HG03066 (cell line): ENCODE data around the gene SLC24A4.

ENCODE experiments used
- ATAC-seq: cut with Tn5 transposase; IDR thresholded peaks from one replicate; pipeline ENCODE4 v1.9.1; 2021; ENCODE audit warnings: low read depth; ENCODE audit not compliant: unreplicated experiment

The SLC24A4 gene

DNA sequence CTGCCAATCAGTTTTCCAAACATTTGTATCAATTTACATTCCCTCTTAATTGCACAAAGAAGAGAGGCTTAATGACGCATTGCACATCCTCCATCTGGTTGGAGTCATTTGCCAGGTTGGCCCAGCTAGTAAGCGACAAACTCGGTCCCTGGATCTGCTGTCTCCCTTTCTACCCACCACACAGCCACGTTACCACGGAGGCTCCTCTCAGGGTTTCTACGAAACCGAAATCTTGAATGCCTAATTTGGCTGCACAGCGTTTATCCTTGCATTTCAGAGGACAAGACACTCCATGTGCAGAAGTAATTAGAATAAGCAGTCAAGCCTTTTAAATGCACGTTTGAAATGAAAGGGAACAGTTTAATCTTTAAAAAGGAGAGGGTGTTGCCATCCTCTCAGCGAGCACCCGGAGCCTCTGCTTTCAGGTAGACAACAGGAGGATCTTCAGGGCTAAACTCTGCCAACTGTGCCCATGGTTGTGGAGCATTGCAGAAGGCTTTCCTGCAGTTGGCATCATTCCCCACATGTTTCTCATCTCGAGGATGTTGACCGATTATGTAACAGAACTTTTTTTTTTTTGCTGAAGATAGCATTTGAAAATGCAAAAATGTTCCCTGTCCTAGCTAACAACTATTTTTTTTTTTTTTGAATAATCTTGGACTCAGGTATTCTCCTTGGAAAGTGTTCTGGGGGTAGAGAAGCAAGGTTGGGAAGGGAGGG, 37.8 kb downstream of the SLC24A4 start:
- ATAC-seq = no peak

DNA sequence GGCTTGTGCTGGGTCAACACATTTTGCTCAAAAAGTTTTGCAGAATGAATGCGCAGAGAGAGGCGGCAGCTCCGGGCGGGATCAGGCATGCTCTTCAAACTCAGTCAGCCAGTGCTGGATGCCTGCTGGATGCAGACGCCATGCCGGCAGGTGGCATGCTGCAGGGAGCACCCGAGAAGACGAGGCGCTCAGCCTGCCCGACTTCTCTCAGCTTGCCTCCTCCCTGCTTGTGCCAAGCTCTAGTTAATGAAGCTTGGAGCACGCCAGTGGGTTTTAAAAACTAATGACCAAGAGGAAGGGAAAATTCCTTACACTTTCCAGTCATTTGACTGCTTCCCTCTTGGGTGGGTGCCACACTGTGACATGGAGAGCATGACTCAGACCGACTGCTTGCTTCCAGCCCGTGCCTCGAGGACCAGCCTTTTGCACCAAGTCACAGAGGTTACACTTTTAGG, 39.8 kb downstream of the SLC24A4 start:
- no peak for ATAC-seq

DNA sequence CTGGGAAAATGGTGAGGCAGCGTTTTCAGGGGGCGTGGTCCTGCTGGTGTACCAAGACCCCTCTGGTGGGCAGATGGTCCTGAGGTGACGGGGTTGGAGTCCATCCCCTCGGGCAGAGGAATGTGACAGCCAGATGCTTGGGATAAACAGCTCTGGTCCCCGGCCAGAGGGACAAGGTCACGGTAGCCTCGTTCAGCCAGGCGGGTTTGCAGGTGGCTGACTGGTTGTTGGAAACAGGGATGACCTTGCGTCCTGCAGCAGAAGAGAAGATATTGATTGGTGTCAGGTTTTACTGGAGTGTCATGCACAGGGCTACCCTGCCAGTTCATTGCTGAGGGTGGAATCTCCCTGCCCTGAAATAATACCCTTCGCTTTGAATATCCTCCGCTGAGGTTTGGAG, 43.3 kb downstream of the SLC24A4 start:
- ATAC-seq = no peak

DNA sequence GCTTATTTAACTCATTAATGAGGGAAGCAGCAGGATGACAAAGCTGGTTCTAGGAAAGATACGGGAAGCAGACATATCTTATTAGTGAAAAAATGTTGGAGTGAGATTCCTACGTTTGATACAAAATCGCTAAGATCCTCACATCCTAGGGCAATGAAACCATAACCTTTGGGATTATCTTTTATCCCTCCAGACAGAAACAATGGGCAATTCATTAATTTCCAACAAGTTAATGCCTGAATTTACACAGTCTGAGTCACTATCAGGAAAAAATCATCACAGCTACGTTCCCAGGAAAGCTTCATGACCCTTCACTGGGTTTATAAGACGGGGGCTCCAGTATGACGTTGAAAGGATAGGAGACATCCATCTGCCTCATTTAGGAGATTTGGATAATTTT, 45.0 kb downstream of the SLC24A4 start:
- ATAC-seq = no peak

DNA sequence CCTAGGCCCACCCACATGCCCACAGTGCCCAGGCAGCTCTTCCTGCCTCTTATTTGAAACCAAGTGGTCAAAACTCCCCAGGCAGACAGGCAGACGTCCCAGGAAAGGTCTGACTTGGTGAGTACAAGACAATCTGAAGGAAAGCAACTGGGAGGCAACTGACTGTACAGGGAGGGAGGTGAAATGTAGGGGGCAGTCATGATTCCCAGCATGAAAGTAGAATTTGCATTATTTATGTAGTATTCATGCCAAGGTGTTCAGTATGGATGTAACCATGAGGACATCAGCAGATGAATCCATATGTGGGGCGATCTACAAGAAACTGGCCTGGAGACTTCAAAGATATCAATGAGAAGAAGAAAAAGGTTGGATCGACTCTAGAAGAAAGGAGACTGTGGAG, 46.1 kb downstream of the SLC24A4 start:
- ATAC-seq = no peak

DNA sequence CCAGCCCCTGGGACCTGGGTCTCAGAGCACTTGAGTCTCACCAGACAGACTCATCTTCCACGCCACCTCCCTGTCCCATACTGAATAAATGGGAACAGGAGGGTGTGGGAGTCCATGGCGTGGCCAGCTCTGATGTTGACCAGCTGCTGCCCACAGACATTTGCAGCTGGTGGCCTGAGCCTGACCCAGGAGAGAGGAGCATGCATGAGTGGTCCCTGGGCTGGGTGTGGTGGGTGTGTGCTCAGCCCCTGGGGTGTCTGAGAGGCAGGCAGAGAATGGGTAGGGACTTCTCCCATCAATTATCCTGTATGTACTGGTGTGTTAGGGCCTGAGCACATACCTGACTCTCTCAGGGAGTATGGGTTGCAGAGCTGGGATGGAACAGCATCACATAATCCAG, 49.3 kb downstream of the SLC24A4 start:
- no peak for ATAC-seq

DNA sequence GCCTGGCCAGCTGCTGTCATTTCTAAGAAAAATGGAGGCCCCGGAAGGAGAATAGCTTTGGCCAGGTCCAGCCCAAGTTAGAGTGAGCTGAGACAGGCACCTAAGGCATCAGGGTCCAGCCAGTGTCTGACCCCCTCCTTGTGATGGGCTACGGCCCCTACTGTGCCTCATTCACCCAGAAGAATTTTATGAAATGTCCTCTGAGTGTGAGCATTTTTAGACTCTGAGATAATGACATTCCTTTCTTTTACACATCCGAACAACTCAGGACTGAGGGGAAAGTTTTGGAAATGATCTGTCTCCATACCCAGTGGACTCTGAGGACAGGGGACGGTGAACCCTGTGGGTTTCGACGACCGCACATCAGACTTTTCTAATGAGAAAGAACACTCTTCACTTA, 50.4 kb downstream of the SLC24A4 start:
- no peak for ATAC-seq

DNA sequence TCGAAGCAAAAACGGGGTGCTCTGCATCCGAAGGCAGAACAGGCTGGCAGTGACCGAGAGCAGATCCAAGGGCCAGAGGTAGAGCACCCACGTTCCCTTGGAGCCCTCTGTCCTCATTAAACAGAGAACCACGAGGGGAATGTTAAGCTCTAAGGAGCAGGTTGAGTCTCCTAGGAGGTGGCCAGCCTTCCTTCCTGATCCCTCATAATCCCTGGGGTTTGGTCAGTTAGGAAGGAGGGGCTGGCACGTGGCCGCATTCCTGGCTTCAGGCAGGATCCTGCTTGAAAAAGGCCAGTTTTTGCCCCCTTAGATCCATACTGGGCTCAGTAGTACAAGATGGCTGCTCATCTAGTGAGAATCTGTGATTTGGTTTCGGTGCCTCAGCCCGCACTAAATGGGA, 57.2 kb downstream of the SLC24A4 start:
- no peak for ATAC-seq

DNA sequence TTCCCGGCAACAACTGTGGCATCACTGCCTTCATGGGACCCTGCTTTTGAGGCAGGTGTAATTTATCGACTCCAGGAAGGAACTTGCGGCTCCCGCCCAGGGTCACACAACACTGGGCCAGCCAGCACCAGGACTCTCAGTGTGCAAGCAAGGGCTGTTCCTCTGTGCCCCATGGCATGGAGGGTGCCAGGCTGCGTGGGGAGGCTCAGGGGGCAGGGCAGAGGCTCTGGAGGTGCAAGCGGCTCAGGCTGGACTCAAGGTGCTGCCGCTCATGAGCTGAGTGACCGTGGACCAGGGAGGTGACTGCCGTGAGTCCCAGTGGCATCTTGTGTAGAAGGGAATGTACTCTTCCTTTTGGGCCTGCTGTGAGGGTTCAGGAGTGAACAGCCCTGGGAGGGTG, 57.6 kb downstream of the SLC24A4 start:
- no peak for ATAC-seq

DNA sequence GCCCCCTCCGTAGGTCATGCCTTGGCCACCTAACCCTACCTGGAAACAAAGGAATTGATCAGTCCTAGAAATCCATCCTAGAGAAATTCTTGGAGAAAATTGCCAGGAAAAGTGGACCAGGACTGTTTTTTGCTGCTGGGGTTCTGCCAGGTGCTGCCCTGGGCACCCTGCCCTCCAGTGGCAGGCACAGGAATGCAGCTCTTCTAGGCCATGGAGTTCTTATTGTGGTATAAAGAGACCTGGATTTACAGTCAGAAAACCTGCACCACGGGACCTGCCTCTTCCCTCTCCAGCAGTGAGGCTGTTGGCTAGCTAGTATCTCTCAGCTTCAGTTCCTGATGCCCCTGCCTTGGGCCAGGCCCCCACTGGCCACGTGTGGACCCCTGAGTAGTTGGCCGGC, 59.7 kb downstream of the SLC24A4 start:
- ATAC-seq = no peak

DNA sequence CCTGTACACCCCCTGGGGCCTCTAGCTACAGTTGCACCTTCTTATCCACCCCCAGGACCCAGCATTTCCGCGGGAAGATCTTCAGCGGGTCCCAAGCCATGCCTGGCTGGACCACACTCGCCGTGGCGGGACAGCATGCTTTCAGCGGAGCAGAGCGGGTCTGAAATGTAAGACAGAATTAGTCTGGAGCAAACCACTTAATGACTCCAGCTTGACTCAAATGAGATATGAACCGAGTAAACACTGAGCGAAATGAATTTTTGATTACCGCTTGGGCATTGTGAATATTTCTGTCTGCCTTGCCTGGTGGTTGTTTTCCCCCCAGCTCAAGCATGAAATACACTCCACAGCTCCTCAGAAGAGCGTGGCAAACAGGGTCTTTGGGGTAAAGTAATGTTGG, 60.8 kb downstream of the SLC24A4 start:
- no peak for ATAC-seq

DNA sequence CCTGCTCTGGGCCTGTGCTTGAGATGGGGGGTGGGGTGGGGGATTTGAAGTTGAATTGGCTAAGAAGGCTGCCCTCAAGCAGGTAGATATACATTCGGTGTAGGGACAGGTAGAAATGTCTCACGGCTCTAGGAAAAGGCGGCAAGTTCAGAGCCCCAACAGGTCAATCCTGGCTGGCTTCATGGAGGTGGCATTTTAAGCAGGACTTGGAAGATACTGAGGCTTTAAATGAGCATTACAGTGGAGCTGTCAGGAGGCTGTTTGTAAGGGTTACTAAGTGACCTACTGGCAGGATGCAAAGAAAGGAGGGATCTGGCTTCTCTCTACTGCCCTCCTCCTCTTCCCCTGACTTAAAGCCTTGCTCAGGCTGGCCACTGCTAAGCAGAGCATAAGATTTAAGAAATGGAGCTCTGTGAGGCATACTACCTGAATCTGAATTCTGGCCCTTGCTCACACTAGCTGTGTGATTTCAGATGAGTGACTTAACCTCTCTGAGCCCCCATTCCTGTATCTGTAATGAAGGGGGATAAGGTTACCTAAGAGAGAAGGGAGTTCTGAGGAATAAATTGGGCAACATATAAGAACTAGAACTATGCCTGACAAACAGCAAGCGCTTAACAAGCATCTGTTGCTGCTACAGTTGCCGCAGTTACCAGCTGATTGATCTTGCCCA, 61.6 kb downstream of the SLC24A4 start:
- no peak for ATAC-seq

DNA sequence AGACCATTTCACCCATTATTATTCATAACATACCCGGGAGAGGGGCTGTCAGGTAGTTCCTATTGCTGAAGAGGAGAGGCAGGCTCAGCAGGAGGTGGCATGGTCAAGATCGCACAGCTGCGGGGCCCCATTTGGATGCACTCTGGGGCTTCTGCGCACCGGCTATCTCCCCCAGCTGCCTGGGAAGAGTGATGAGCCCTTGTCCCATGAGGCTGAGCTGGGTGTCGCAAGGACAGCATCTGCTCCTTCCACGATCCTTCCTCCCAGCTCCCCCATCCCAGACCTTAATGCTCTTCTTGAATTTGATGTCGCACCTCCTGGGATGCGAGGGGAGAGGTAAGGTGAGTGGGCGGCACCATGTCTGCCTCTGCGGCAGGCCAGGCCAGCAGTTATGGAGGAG, 62.6 kb downstream of the SLC24A4 start:
- ATAC-seq = no peak

DNA sequence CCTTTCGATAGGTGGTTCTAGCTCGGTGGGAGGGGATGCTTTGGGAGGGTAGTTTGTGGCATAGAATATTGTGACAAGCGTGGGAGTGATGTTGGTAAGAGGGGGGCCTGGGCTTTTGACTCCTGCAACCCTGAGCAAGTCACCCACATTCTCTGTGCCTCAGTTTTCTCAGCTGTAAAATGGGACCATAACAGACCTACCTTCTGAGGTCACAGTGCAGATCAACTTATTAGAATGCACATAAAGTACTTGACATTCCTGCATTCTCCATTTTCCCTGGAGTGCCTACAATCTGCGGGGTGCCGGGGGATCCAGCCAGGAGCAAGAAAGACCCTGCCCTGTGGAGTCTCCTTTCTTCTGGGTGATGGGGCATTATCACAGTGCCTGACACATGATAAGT, 63.2 kb downstream of the SLC24A4 start:
- ATAC-seq = no peak

DNA sequence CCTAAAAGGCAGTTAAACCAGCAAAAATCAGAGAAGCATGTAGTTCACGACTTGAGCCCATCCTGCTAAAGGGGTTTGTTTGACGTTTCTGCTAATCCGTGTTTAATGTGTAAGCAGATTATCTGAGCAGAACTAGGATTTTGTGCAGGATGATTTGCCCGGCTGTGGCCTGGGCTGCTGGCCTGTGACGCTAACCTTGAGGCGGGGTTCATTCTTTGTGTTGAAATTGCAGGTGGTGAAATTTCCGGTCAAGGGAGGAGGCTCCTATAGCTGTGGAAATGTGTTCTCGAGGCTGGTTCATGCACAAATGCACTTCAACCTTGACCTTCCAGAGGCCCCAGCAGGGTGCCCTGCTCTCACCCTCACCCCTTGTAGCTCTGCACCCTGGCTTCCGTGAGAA, 63.7 kb downstream of the SLC24A4 start:
- no peak for ATAC-seq

DNA sequence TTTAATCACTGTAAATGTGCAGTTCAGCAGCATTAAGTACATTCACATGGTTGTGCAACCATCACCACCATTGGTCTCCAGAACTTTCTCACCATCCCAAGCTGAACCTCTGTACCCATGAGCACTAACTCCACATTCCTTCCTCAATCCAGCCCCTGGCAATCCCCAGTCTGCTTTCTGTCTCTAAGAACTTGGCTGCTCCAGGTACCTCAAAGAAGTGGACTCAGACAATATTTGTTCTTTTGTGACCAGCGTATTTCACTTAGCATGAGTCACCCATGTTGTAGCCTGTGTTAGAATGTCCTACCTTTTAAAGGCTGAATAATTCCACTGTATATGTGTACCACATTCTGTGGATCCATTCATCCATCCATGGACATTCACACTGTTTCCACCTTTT, 64.6 kb downstream of the SLC24A4 start:
- ATAC-seq = no peak

DNA sequence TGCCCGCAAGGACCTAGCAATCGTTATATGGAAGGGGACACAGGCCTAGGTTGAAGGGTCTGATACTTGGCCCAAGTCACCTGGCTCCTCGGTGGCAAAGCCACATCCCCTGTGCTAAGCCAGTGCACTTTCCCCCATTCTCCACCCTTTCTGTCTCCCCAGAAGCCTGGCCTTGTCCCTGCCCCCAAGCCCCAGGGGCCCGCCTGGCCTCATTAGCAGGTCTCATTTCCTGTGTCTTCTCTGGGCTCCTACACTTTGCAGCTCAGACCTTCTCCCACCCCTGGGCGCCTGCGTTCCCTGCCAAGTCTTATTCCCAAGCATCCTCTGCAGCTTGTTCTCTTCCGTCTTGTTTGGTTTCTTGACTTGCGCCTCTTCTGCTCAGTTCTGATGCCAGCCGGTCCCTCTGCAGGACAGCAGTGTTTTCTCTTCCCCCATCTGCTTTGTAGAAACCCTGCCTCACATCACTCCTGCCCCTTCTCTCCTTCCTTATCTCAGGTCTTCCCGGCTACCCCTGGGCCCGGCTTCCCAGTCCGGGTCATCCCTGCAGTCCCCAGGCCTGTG, 66.7 kb downstream of the SLC24A4 start:
- ATAC-seq = no peak

DNA sequence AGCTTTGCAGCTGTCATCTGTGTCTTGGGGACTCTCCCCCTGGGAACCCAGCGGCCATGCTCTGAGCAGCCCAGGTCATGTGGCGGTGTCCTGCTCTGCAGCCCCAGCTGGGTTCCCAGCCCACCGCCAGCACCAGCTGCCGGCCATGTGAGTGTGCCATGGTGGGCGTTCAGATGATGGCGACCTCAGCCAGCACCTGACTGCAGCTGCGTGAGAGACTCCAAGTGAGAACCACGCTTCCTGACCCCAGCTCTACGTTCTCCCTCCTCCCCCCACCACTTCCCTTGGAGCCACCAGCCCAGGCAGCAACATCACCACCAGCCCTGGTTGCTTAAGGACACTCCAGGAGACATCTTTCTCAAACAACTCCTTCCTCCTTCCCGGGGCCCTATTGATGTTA, 68.8 kb downstream of the SLC24A4 start:
- ATAC-seq = no peak

DNA sequence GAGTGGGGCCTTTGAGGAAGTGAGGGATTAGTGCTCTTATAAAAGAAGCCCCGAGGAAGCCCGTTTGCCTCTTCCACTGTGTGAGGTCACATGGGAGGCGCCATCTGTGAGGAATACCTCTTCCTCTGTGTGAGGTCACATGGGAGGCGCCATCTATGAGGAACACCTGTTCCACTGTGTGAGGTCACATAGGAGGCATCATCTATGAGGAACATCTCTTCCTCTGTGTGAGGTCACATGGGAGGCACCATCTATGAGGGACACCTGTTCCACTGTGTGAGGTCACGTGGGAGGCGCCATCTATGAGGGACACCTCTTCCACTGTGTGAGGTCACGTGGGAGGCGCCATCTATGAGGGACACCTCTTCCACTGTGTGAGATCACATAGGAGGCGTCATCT, 69.7 kb downstream of the SLC24A4 start:
- ATAC-seq = no peak

DNA sequence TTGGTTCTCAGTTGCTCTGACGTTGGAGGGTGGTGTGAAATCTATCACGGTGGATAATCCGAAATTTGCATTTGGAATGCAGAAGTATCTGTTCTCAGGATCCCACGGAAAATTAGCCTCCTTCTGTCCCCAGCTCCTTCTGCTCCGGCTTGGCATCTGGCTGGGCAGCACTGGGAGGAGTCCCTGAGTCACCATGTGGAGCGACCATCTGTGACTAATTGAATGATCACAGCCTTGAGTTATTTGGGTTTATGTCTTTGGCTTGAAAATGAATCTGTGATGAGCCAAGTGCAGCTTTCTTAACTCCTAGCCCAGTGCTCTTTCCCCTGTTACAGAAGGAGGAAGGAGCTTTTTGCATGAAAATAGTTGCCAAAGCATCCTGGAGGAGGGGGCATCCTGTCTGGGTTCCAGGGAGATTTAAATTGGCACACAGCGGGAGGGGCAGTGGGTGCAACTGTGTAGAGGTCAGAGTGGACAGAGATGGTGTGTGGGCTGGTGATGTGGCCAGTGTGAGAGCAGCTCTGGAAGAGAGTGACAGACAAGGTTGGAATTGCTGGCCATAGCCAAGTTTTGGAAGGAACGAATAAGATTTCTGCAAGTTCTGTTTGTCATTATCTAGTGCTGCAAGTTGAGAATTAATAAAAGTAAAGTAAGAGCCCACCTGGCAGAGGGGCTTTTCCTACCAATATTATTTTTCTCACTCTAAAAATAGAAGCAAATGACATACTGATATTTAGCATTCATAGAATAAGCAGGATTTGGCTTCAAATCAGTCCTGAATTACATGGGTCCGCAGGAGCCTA, 74.4 kb downstream of the SLC24A4 start:
- no peak for ATAC-seq

DNA sequence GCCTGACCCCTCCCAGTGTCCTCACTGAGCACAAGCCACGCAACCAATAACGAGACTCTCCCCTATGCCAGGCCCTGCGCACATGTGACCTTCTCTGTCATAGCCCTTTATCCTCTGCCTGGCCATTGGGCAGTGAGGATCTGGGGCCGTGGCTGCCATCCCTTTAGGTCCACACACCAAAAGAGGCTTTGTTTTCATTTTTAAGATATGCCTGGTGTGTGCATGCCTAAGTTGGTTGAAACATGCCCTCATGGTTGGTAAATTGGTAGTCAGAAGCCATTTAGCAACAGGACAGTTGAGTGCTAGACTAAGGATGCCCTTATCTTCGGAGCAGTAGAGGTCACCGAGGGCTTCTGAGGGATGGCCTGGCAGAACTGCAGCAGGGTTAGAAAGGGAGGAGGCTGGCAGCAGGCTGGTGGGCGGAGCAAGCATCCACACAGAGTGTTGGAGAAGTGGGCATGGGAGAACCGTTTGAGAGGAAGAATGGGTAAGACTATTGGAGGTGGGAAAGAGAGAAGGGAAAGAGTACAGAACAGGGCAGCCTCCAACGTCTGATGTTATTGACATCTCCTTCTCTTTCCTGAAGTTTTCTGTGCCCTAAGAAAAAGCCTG, 75.1 kb downstream of the SLC24A4 start:
- no peak for ATAC-seq
